Measurements from ENCODE around the gene NCAM2. TPM values are rescaled to one million over a fixed set of nuclear protein-coding genes. Genes with fewer than 3 reads are reported as not detected.

Gene NCAM2
- total and polyA plus RNA-seq, 8 donors = 0.06 to 11.0 (median 0.58) TPM; not detected in 1

DNA sequence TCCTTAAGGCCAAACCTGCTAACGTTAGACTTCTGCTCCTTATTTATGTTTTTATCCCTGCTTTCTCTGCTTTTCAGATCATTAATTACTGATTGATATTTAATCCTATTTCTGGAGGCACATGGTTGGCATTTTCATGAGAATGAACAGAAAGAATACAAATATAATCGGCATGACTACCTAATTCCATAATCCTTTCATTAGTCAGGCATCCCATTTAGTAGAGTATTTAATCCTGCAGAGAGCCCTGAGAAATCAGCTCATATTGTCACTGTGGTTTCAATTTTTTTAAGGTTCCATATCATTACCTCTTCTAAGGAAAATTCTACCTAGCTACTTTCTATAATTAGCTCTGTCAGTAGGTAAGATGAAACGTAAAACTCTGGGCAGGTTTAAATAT is 238.8 kb downstream of the NCAM2 start:
- TF ChIP-seq EP300 (IDR thresholded peaks at IDR 0.05) = no peak
- no peak for TF ChIP-seq POLR2A (IDR thresholded peaks at IDR 0.05)
- no peak for TF ChIP-seq POLR2AphosphoS5 (IDR thresholded peaks at IDR 0.05)
- TF ChIP-seq, protein P1, sequence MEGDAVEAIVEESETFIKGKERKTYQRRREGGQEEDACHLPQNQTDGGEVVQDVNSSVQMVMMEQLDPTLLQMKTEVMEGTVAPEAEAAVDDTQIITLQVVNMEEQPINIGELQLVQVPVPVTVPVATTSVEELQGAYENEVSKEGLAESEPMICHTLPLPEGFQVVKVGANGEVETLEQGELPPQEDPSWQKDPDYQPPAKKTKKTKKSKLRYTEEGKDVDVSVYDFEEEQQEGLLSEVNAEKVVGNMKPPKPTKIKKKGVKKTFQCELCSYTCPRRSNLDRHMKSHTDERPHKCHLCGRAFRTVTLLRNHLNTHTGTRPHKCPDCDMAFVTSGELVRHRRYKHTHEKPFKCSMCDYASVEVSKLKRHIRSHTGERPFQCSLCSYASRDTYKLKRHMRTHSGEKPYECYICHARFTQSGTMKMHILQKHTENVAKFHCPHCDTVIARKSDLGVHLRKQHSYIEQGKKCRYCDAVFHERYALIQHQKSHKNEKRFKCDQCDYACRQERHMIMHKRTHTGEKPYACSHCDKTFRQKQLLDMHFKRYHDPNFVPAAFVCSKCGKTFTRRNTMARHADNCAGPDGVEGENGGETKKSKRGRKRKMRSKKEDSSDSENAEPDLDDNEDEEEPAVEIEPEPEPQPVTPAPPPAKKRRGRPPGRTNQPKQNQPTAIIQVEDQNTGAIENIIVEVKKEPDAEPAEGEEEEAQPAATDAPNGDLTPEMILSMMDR (IDR thresholded peaks at IDR 0.05) = no peak
- WGBS, 5 donors = 61 to 70% (median 69%) methylated on average over 3 of the region's 3 CpGs
- Histone ChIP-seq H3K9me3 (no peaks in the 10 kb centered on the region), H3K27ac (no peak overlapping the region), H3K27me3 (no peaks in the 10 kb centered on the region), H3K4me1 (no peaks in the 10 kb centered on the region), H3K36me3 (no peaks in the 10 kb centered on the region), H3K4me3 (no peak overlapping the region)
- intact Hi-C loops (cut with DNase I; ENCODE audit: low total_unique reads) = no loop called here
- no peak for DNase-seq

- no peaks in the 10 kb centered on the region for H3K27me3 ChIP-seq
- no peak overlapping the region for H3K4me3 ChIP-seq
- 72 to 79% (median 78%) methylated on average over 10 of the region's 10 CpGs for WGBS, 5 donors
- H3K36me3 ChIP-seq = no peaks in the 10 kb centered on the region
- H3K9me3 ChIP-seq = no peaks in the 10 kb centered on the region
- intact Hi-C loops (cut with DNase I; ENCODE audit: low total_unique reads) = no loop called here
- H3K27ac ChIP-seq = no peak overlapping the region
- no peak for DNase-seq
- no peaks in the 10 kb centered on the region for H3K4me1 ChIP-seq
- TF ChIP-seq POLR2AphosphoS5 (IDR thresholded peaks at IDR 0.05) (no peak), POLR2A (IDR thresholded peaks at IDR 0.05) (no peak), EP300 (IDR thresholded peaks at IDR 0.05) (no peak)
- TF ChIP-seq, protein P1 (IDR thresholded peaks at IDR 0.05) = no peak
These were observed 240.6 kb downstream of the NCAM2 start for GRCh38 chr21:21238629-21239400.

DNA sequence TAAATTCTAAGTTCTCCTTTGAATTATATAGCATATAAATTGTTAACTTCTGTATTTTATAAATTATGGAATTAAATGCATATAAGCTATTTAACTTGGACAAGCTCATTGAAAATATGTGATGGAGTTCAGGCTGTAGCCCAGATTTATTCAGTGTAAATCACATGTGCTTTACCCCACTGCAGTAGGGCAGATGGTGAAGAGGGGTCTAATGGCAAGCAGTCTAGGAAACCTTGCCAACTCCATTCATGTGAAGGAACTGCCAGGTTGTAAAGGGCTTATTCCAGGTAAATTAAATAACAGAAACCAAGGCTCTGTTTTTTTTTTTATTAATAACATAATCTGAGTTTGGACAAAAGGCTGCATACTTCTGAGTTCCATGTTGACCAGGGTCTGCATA is 243.2 kb downstream of the NCAM2 start:
- Histone ChIP-seq H3K27ac (no peak overlapping the region), H3K27me3 (no peaks in the 10 kb centered on the region), H3K9me3 (no peaks in the 10 kb centered on the region), H3K4me1 (no peaks in the 10 kb centered on the region), H3K36me3 (no peaks in the 10 kb centered on the region), H3K4me3 (no peak overlapping the region)
- no peak for DNase-seq
- intact Hi-C loops (cut with DNase I; ENCODE audit: low total_unique reads) = no loop called here
- no peak for TF ChIP-seq POLR2AphosphoS5 (IDR thresholded peaks at IDR 0.05)
- no peak for TF ChIP-seq EP300 (IDR thresholded peaks at IDR 0.05)
- TF ChIP-seq, protein P1 (IDR thresholded peaks at IDR 0.05) = no peak
- no peak for TF ChIP-seq POLR2A (IDR thresholded peaks at IDR 0.05)

- TF ChIP-seq POLR2AphosphoS5 (IDR thresholded peaks at IDR 0.05) (no peak), POLR2A (IDR thresholded peaks at IDR 0.05) (no peak)
- TF ChIP-seq, protein P1 (IDR thresholded peaks at IDR 0.05) = no peak
- intact Hi-C loops (cut with DNase I; ENCODE audit: low total_unique reads) = no loop called here
- Histone ChIP-seq H3K27me3 (no peaks in the 10 kb centered on the region), H3K9me3 (no peaks in the 10 kb centered on the region), H3K4me1 (no peaks in the 10 kb centered on the region), H3K4me3 (no peak overlapping the region), H3K27ac (no peak overlapping the region), H3K36me3 (no peaks in the 10 kb centered on the region)
- WGBS, 5 donors = 88 to 97% (median 92%) methylated on average over 3 of the region's 3 CpGs
- DNase-seq = no peak
These were observed 247.8 kb downstream of the NCAM2 start for GRCh38 chr21:21246007-21246406.
